ENCODE data around the gene PEMT. TPM values are rescaled to one million over a fixed set of nuclear protein-coding genes. Genes with fewer than 3 reads are reported as not detected.

PEMT gene
- total RNA-seq, 1 experiment from 2014 or later = 53.1 TPM

- POLR2A ChIA-PET = interaction anchor here (0.7 kb wide), 1 partner anchor 250 kb away, joined by 4 read pairs; no protein-coding TSS in a partner anchor
- Mint-ChIP-seq H3K27ac (no peak overlapping the region), H3K4me3 (no peak overlapping the region), H3K27me3 (ENCODE audit: low read depth) (no peaks in the 10 kb centered on the region), H3K9me3 (no peaks in the 10 kb centered on the region), H3K4me1 (0 out of 2 replicates have a peak, but pooled peaks cover 6% of the 10 kb centered on the region), H3K36me3 (no peaks in the 10 kb centered on the region)
- TF ChIP-seq SOX15 (CRISPR knock-in tag; IDR thresholded peaks at IDR 0.05) (no peak), GABPB1 (CRISPR knock-in tag; IDR thresholded peaks at IDR 0.05) (no peak), NFYB (CRISPR knock-in tag; conservative IDR thresholded peaks at IDR 0.05; ENCODE audit: low read depth) (no peak), RELA (CRISPR knock-in tag; IDR thresholded peaks at IDR 0.05; ENCODE audit: borderline replicate concordance) (no peak)
- TF ChIP-seq, protein P1, sequence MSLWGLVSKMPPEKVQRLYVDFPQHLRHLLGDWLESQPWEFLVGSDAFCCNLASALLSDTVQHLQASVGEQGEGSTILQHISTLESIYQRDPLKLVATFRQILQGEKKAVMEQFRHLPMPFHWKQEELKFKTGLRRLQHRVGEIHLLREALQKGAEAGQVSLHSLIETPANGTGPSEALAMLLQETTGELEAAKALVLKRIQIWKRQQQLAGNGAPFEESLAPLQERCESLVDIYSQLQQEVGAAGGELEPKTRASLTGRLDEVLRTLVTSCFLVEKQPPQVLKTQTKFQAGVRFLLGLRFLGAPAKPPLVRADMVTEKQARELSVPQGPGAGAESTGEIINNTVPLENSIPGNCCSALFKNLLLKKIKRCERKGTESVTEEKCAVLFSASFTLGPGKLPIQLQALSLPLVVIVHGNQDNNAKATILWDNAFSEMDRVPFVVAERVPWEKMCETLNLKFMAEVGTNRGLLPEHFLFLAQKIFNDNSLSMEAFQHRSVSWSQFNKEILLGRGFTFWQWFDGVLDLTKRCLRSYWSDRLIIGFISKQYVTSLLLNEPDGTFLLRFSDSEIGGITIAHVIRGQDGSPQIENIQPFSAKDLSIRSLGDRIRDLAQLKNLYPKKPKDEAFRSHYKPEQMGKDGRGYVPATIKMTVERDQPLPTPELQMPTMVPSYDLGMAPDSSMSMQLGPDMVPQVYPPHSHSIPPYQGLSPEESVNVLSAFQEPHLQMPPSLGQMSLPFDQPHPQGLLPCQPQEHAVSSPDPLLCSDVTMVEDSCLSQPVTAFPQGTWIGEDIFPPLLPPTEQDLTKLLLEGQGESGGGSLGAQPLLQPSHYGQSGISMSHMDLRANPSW (CRISPR knock-in tag; conservative IDR thresholded peaks at IDR 0.05; ENCODE audit: low read depth) = no peak
- TF ChIP-seq, protein P2, sequence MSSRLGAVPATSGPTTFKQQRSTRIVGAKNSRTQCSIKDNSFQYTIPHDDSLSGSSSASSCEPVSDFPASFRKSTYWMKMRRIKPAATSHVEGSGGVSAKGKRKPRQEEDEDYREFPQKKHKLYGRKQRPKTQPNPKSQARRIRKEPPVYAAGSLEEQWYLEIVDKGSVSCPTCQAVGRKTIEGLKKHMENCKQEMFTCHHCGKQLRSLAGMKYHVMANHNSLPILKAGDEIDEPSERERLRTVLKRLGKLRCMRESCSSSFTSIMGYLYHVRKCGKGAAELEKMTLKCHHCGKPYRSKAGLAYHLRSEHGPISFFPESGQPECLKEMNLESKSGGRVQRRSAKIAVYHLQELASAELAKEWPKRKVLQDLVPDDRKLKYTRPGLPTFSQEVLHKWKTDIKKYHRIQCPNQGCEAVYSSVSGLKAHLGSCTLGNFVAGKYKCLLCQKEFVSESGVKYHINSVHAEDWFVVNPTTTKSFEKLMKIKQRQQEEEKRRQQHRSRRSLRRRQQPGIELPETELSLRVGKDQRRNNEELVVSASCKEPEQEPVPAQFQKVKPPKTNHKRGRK (CRISPR knock-in tag; IDR thresholded peaks at IDR 0.05; ENCODE audit: borderline replicate concordance) = no peak
- ATAC-seq = no peak
- DNase-seq (ENCODE audit: low spot score) = no peak
- CTCF ChIA-PET = interaction anchor here (1.7 to 5.0 kb wide), 2 partner anchors 14 to 86 kb away, joined by 4 to 21 read pairs; no protein-coding TSS in a partner anchor
Measured at GRCh38 chr17:17582372-17582771, 9.1 kb downstream of the PEMT start.

GRCh38 chr17:17581509-17581908 is 10.0 kb downstream of the PEMT start:
- TF ChIP-seq ZNF263 (CRISPR knock-in tag; IDR thresholded peaks at IDR 0.05; ENCODE audit: low read depth) (no peak), EMX1 (CRISPR knock-in tag; IDR thresholded peaks at IDR 0.05) (no peak), MXD4 (CRISPR knock-in tag; IDR thresholded peaks at IDR 0.05; ENCODE audit: borderline replicate concordance) (no peak), MYBL2 (CRISPR knock-in tag; IDR thresholded peaks at IDR 0.05) (no peak), TP53 (CRISPR knock-in tag; IDR thresholded peaks at IDR 0.05) (no peak), SMAD4 (CRISPR knock-in tag; IDR thresholded peaks at IDR 0.05) (no peak), HMGXB4 (CRISPR knock-in tag; IDR thresholded peaks at IDR 0.05) (no peak), NFE2L1 (CRISPR knock-in tag; IDR thresholded peaks at IDR 0.05) (no peak), JUN (CRISPR knock-in tag; IDR thresholded peaks at IDR 0.05) (no peak), E2F5 (CRISPR knock-in tag; IDR thresholded peaks at IDR 0.05) (no peak)
- TF ChIP-seq, protein P3, sequence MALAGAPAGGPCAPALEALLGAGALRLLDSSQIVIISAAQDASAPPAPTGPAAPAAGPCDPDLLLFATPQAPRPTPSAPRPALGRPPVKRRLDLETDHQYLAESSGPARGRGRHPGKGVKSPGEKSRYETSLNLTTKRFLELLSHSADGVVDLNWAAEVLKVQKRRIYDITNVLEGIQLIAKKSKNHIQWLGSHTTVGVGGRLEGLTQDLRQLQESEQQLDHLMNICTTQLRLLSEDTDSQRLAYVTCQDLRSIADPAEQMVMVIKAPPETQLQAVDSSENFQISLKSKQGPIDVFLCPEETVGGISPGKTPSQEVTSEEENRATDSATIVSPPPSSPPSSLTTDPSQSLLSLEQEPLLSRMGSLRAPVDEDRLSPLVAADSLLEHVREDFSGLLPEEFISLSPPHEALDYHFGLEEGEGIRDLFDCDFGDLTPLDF (CRISPR knock-in tag; IDR thresholded peaks at IDR 0.05) = no peak
- TF ChIP-seq, protein P4, sequence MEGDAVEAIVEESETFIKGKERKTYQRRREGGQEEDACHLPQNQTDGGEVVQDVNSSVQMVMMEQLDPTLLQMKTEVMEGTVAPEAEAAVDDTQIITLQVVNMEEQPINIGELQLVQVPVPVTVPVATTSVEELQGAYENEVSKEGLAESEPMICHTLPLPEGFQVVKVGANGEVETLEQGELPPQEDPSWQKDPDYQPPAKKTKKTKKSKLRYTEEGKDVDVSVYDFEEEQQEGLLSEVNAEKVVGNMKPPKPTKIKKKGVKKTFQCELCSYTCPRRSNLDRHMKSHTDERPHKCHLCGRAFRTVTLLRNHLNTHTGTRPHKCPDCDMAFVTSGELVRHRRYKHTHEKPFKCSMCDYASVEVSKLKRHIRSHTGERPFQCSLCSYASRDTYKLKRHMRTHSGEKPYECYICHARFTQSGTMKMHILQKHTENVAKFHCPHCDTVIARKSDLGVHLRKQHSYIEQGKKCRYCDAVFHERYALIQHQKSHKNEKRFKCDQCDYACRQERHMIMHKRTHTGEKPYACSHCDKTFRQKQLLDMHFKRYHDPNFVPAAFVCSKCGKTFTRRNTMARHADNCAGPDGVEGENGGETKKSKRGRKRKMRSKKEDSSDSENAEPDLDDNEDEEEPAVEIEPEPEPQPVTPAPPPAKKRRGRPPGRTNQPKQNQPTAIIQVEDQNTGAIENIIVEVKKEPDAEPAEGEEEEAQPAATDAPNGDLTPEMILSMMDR (IDR thresholded peaks at IDR 0.05) = no peak
- TF ChIP-seq, protein P5, sequence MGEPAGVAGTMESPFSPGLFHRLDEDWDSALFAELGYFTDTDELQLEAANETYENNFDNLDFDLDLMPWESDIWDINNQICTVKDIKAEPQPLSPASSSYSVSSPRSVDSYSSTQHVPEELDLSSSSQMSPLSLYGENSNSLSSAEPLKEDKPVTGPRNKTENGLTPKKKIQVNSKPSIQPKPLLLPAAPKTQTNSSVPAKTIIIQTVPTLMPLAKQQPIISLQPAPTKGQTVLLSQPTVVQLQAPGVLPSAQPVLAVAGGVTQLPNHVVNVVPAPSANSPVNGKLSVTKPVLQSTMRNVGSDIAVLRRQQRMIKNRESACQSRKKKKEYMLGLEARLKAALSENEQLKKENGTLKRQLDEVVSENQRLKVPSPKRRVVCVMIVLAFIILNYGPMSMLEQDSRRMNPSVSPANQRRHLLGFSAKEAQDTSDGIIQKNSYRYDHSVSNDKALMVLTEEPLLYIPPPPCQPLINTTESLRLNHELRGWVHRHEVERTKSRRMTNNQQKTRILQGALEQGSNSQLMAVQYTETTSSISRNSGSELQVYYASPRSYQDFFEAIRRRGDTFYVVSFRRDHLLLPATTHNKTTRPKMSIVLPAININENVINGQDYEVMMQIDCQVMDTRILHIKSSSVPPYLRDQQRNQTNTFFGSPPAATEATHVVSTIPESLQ (CRISPR knock-in tag; IDR thresholded peaks at IDR 0.05) = no peak
- TF ChIP-seq, protein P6, sequence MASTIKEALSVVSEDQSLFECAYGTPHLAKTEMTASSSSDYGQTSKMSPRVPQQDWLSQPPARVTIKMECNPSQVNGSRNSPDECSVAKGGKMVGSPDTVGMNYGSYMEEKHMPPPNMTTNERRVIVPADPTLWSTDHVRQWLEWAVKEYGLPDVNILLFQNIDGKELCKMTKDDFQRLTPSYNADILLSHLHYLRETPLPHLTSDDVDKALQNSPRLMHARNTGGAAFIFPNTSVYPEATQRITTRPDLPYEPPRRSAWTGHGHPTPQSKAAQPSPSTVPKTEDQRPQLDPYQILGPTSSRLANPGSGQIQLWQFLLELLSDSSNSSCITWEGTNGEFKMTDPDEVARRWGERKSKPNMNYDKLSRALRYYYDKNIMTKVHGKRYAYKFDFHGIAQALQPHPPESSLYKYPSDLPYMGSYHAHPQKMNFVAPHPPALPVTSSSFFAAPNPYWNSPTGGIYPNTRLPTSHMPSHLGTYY (CRISPR knock-in tag; IDR thresholded peaks at IDR 0.05) = no peak
- CTCF ChIA-PET = interaction anchor here (0.7 to 5.0 kb wide), 3 partner anchors 13 to 194 kb away, joined by 3 to 21 read pairs (median 3); no protein-coding TSS in a partner anchor
- Mint-ChIP-seq H3K36me3 (no peaks in the 10 kb centered on the region), H3K4me3 (no peak overlapping the region), H3K27ac (peak overlapping the region; percentile 76; the same call in 1 of the 2 replicates), H3K4me1 (0 out of 2 replicates have a peak, but pooled peaks cover 6% of the 10 kb centered on the region), H3K27me3 (ENCODE audit: low read depth) (no peaks in the 10 kb centered on the region), H3K9me3 (no peaks in the 10 kb centered on the region)
- POLR2A ChIA-PET = no interaction called here
- DNase-seq (ENCODE audit: low spot score) (no peak), ATAC-seq (no peak)

All from WTC11 (cell line).